K562 (cell line): ENCODE data around the gene EEF1A2. TPM values are rescaled to one million over a fixed set of nuclear protein-coding genes. Genes with fewer than 3 reads are reported as not detected.
A peak's percentile ranks its signal among the peaks of the same experiment; 100 is the strongest.

Experiments used
- ATAC-seq: fragments of 200-7000 bp; cut with Tn5 transposase; 3 replicates; pipeline ENCODE4 v1.9.1; 2020; ENCODE audit warnings: moderate library complexity
- BruUV-seq: library from RNA; stranded (reverse); fragments of 400-500 nt; replicated peaks from 2 replicates; lab custom pipeline; 2021; lab: Mats Ljungman, UMichigan
- CTCF ChIA-PET: fragments of 300-600 bp; formaldehyde crosslinking; extraction: SDS; loops from one replicate; lab custom pipeline; 2021; ENCODE audit warnings: low intra/inter-chr PET ratio; lab: Yijun Ruan, JAX
- POLR2A ChIA-PET: fragments of 300-600, 350-650 bp; sonication (Branson Sonifier 250); formaldehyde crosslinking; extraction: SDS; loops from one replicate; lab custom pipeline; 2021; ENCODE audit warnings: antibody characterized with exemption, inconsistent platforms; lab: Yijun Ruan, JAX
- DNase-seq, 4 experiments: peaks; one replicate each; pipeline versions ENCODE4 v3.0.0 to v3.0.0-alpha.2; 2011 to 2018; ENCODE audit warnings: low spot score in 3 of 4, mixed read lengths in 3 of 4; ENCODE audit errors: extremely low read depth in 1 of 4
- FAIRE-seq: peaks from 2 replicates; lab custom pipeline; 2011; peaks lifted over from hg19 to GRCh38; lab: Jason Lieb, UNC
- H2AFZ ChIP-seq: 2 replicates; pipeline ENCODE4 v1.6.0; 2011; ENCODE audit warnings: low read depth, low read length, control low read depth, inconsistent platforms
- H3K27ac ChIP-seq: fragments of 200-600 bp; 3 replicates; pipeline ENCODE4 v1.8.0; 2011; ENCODE audit warnings: low read depth, mild to moderate bottlenecking, control low read depth, inconsistent platforms, low read length, moderate library complexity, mixed read lengths; ENCODE audit errors: extremely low read depth
- H3K27me3 ChIP-seq, 2 experiments: fragments of 300-600 bp in 1 of 2; 2 replicates in 1 of 2; 3 replicates in 1 of 2; pipeline versions ENCODE4 v1.6.0 to v1.8.0; 2011; ENCODE audit warnings: inconsistent platforms in 2 of 2, low read length in 2 of 2, mild to moderate bottlenecking in 1 of 2, mixed read lengths in 1 of 2, moderate library complexity in 1 of 2; ENCODE audit not compliant: control insufficient read depth in 2 of 2, insufficient read depth in 2 of 2
- H3K36me3 ChIP-seq: fragments of 300-600 bp; 3 replicates; pipeline ENCODE4 v1.8.0; 2011; ENCODE audit warnings: mild to moderate bottlenecking, low read length, inconsistent platforms; ENCODE audit not compliant: control insufficient read depth, insufficient read depth
- H3K4me1 ChIP-seq, 2 experiments: fragments of 200-600 bp in 1 of 2; replicated peaks in 1 of 2; 2 replicates in 1 of 2; 3 replicates in 1 of 2; pipeline versions ENCODE4 v1.5.1 to v1.8.0; 2011; ENCODE audit warnings: inconsistent platforms in 2 of 2, low read length in 2 of 2, mild to moderate bottlenecking in 1 of 2, mixed read lengths in 1 of 2, moderate library complexity in 1 of 2; ENCODE audit not compliant: control insufficient read depth in 2 of 2, insufficient read depth in 2 of 2
- H3K4me2 ChIP-seq: 2 replicates; pipeline ENCODE4 v1.6.1; 2011; ENCODE audit warnings: low read length, control low read depth, inconsistent platforms, mixed read lengths; ENCODE audit not compliant: insufficient read depth
- H3K4me3 ChIP-seq: fragments of 200-600 bp; sonication (generic), shearing (Covaris generic); 2 replicates; pipeline ENCODE4 v1.5.1; 2016; ENCODE audit warnings: control low read depth, inconsistent platforms
- H3K79me2 ChIP-seq: fragments of 200-600 bp; 3 replicates; pipeline ENCODE4 v1.8.0; 2011; ENCODE audit warnings: low read length, inconsistent platforms; ENCODE audit not compliant: control insufficient read depth, insufficient read depth
- H3K9ac ChIP-seq, 2 experiments: 2 replicates each; pipeline versions ENCODE4 v1.6.0 to v1.6.1; 2011; ENCODE audit warnings: low read depth in 2 of 2, low read length in 2 of 2, control low read depth in 1 of 2, inconsistent platforms in 1 of 2, mild to moderate bottlenecking in 1 of 2, mixed read lengths in 1 of 2; ENCODE audit not compliant: insufficient read depth in 1 of 2
- H3K9me1 ChIP-seq: one replicate; pipeline ENCODE4 v1.6.0; 2011; ENCODE audit warnings: inconsistent platforms, mild to moderate bottlenecking, low read length, moderate library complexity; ENCODE audit not compliant: control insufficient read depth, insufficient read depth
- H3K9me3 ChIP-seq: replicated peaks from 2 replicates; pipeline ENCODE4 v1.5.1; 2011; ENCODE audit warnings: low read depth, low read length, inconsistent platforms; ENCODE audit not compliant: control insufficient read depth, insufficient read depth
- H4K20me1 ChIP-seq: replicated peaks from 2 replicates; pipeline ENCODE4 v1.6.1; 2011; ENCODE audit warnings: low read length, inconsistent platforms, mixed read lengths; ENCODE audit not compliant: control insufficient read depth, insufficient read depth
- CHD1 ChIP-seq: fragments of 200-600 bp; sonication (generic); IDR thresholded peaks from one replicate; pipeline ENCODE4 v1.6.1; 2012; ENCODE audit warnings: mild to moderate bottlenecking, moderate library complexity, low read length, inconsistent platforms
- FUS ChIP-seq: fragments of 200-400 bp; formaldehyde crosslinking; optimal IDR thresholded peaks from 2 replicates; pipeline ENCODE3; 2017; ENCODE audit warnings: low read depth, low read length
- HDAC3 ChIP-seq: fragments of 450-650 bp; IDR thresholded peaks from 2 replicates; pipeline ENCODE4 v1.6.1; 2018; ENCODE audit warnings: borderline replicate concordance, mild to moderate bottlenecking, moderate library complexity; ENCODE audit not compliant: partially characterized antibody
- KAT8 ChIP-seq: fragments of 450-650 bp; IDR thresholded peaks from 2 replicates; pipeline ENCODE4 v1.6.1; 2016; ENCODE audit warnings: low read depth, mild to moderate bottlenecking
- KLF10 ChIP-seq: fragments of 250-450 bp; sonication (Bioruptor Pico); IDR thresholded peaks from 2 replicates; pipeline ENCODE4 v1.6.1; 2021; ENCODE audit warnings: matching md5 sums
- MYC ChIP-seq, 2 experiments: fragments of 250-450 bp in 1 of 2; sonication (Bioruptor Pico) in 1 of 2; IDR thresholded peaks; 2 replicates each; pipeline versions ENCODE4 v1.5.1 to v1.6.1; 2012 to 2021; ENCODE audit warnings: low read depth in 2 of 2, borderline replicate concordance in 1 of 2, improper control_type of control experiment in 1 of 2, low read length in 1 of 2, mild to moderate bottlenecking in 1 of 2, moderate library complexity in 1 of 2
- PCBP1 ChIP-seq: fragments of 200-400 bp; formaldehyde crosslinking; IDR thresholded peaks from 2 replicates; pipeline ENCODE4 v1.6.1; 2018; ENCODE audit warnings: mild to moderate bottlenecking, low read depth, low read length; ENCODE audit not compliant: poor library complexity, severe bottlenecking
- RBFOX2 ChIP-seq: fragments of 200-400 bp; formaldehyde crosslinking; IDR thresholded peaks from 2 replicates; pipeline ENCODE4 v1.6.1; 2017; ENCODE audit warnings: low read depth, mild to moderate bottlenecking, low read length, moderate library complexity
- SMARCA5 ChIP-seq: fragments of 450-650 bp; IDR thresholded peaks from 2 replicates; pipeline ENCODE4 v1.6.1; 2016
- ZNF311 ChIP-seq: fragments of 250-450 bp; sonication (Bioruptor Pico); IDR thresholded peaks from 2 replicates; pipeline ENCODE4 v1.4.0; 2020; ENCODE audit warnings: mild to moderate bottlenecking, moderate library complexity
- ZNF507 ChIP-seq: conservative IDR thresholded peaks from 2 replicates; pipeline ENCODE4 v1.6.1; 2017; ENCODE audit warnings: missing genetic modification characterization, missing compliant biosample characterization
- WGBS: fragments of 100-300 bp; shearing (Covaris generic); methylation state at CpG from one replicate; pipeline ENCODE4 v1.1.6; 2016; ENCODE audit warnings: low coverage, mixed read lengths; ENCODE audit not compliant: insufficient coverage; ENCODE audit errors: missing lambda C conversion rate; 5-methylcytosine and 5-hydroxymethylcytosine counted together
- in situ Hi-C: fragments of 300-500 bp; cut with MboI; formaldehyde crosslinking; loops from 4 replicates; pipeline ENCODE4 v1.15.0; 2018; ENCODE audit warnings: inconsistent platforms, mixed read lengths
- intact Hi-C: fragments of 100-400 bp; cut with micrococcal nuclease; formaldehyde crosslinking; loops from 2 replicates; pipeline ENCODE4 v1.14.2; 2022
- polyA plus RNA-seq, 8 experiments: library from polyadenylated mRNA; depleted of rRNA in 4 of 8; stranded (reverse) in 5 of 8; unstranded in 3 of 8; fragments of >200 nt; fragmentation: Nextera tagmentation in 2 of 8; fragmentation: Illumina TruSeq in 1 of 8; extraction: Ambion mirVana in 2 of 8; extraction: Trizol in 1 of 8; gene quantifications; 2 replicates each; pipeline versions ENCODE4 v1.2.1 to v1.2.3, GENCODE V29; 2011 to 2014; ENCODE audit warnings: inconsistent platforms in 1 of 8, missing spikeins in 1 of 8
- total RNA-seq, 7 experiments: library from RNA; depleted of rRNA in 6 of 7; stranded (reverse); fragments of >200 nt in 6 of 7; fragmentation: Illumina TruSeq in 2 of 7; extraction: Trizol in 2 of 7; gene quantifications; 2 replicates each; pipeline versions ENCODE4 v1.2.1 to v1.2.3, GENCODE V29; 2011 to 2021; ENCODE audit warnings: low replicate concordance in 1 of 7
- TF ChIP-seq, protein P1 (sequence below): fragments of 250-450 bp; sonication (Bioruptor Pico); IDR thresholded peaks from 2 replicates; pipeline ENCODE4 v1.5.0; 2022; ENCODE audit warnings: mild to moderate bottlenecking

EEF1A2 gene
- total and polyA plus RNA-seq, 9 of the 15 experiments (the other 6 are each of a cell fraction or from before 2014, with no cell fraction given), result 0.04 to 29.6 (median 11.5) TPM

- in situ Hi-C loops (no loop called here), intact Hi-C loops (no loop called here)
- H3K4me1 ChIP-seq, result peaks cover 10 to 57% of the 10 kb centered on the region in 2 experiments
- peaks cover 23% of the 10 kb centered on the region; the same call in 2 of the 3 replicates for H3K36me3 ChIP-seq
- ATAC-seq (no peak), FAIRE-seq (no peak), DNase-seq (peak in 2 of 4 experiments; percentile 49 to 52)
- H4K20me1 ChIP-seq, result no peaks in the 10 kb centered on the region
- H3K4me3 ChIP-seq, result peak overlapping the region; percentile 85
- peak overlapping the region; percentile 96 for H3K27ac ChIP-seq
- TF ChIP-seq KAT8 (no peak), CHD1 (peak; percentile 16), FUS (no peak), PCBP1 (peak; percentile 73), SMARCA5 (no peak), RBFOX2 (peak; percentile 46), KLF10 (CRISPR knock-in tag) (no peak), HDAC3 (no peak), ZNF311 (CRISPR knock-in tag) (no peak), MYC (IDR thresholded peaks at IDR 0.05; ENCODE audit: low read depth, low read length) (no peak), MYC (CRISPR knock-in tag; IDR thresholded peaks at IDR 0.05; ENCODE audit: borderline replicate concordance, low read depth) (0 out of 2 replicates have a peak, but pooled peaks have one; percentile 3), ZNF507 (tag) (no peak)
- TF ChIP-seq, protein P1, sequence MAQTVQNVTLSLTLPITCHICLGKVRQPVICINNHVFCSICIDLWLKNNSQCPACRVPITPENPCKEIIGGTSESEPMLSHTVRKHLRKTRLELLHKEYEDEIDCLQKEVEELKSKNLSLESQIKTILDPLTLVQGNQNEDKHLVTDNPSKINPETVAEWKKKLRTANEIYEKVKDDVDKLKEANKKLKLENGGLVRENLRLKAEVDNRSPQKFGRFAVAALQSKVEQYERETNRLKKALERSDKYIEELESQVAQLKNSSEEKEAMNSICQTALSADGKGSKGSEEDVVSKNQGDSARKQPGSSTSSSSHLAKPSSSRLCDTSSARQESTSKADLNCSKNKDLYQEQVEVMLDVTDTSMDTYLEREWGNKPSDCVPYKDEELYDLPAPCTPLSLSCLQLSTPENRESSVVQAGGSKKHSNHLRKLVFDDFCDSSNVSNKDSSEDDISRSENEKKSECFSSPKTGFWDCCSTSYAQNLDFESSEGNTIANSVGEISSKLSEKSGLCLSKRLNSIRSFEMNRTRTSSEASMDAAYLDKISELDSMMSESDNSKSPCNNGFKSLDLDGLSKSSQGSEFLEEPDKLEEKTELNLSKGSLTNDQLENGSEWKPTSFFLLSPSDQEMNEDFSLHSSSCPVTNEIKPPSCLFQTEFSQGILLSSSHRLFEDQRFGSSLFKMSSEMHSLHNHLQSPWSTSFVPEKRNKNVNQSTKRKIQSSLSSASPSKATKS (CRISPR knock-in tag), result no peak
- H3K27me3 ChIP-seq, result peaks cover 21 to 29% of the 10 kb centered on the region in 2 experiments
- H3K9me3 ChIP-seq, result peaks cover 7% of the 10 kb centered on the region
- CTCF ChIA-PET, result no interaction called here
- no peak overlapping the region for H2AFZ ChIP-seq
- WGBS, result 75% methylated on average over 11 of the region's 23 CpGs
- peak overlapping the region; percentile 89 for H3K4me2 ChIP-seq
- H3K79me2 ChIP-seq, result peaks cover 14% of the 10 kb centered on the region
- H3K9me1 ChIP-seq, result no peaks in the 10 kb centered on the region
- POLR2A ChIA-PET, result interaction anchor here (0.6 to 1.7 kb wide), 22 partner anchors 8 to 1823 kb away, joined by 3 to 19 read pairs (median 4); partner anchors contain the start of genes DNAJC5, SRMS and TCEA2
- H3K9ac ChIP-seq, result peak overlapping the region; percentile 79 to 98
- no TSS peak for BruUV-seq
These were observed 22.7 kb upstream of the EEF1A2 start for GRCh38 chr20:63521602-63522001.
